Chondrocyte (in vitro differentiated cells): ENCODE results near the gene SEMG2. TPM values are rescaled to one million over a fixed set of nuclear protein-coding genes. Genes with fewer than 3 reads are reported as not detected.

ENCODE experiments used
- DNase-seq: peaks from one replicate; pipeline ENCODE4 v3.0.0; 2021; ENCODE audit warnings: mixed read lengths, low spot score
- H3K27ac Mint-ChIP-seq: one replicate; pipeline ENCODE4 v1.8.0; 2021; ENCODE audit warnings: mild to moderate bottlenecking, moderate library complexity, mixed read lengths; ENCODE audit not compliant: unreplicated experiment
- H3K27me3 Mint-ChIP-seq: 2 replicates; pipeline ENCODE4 v1.8.0; 2021; ENCODE audit warnings: low read depth, mixed read lengths
- H3K36me3 Mint-ChIP-seq: 2 replicates; pipeline ENCODE4 v1.8.0; 2021; ENCODE audit warnings: low read depth, mixed read lengths
- H3K4me1 Mint-ChIP-seq: 2 replicates; pipeline ENCODE4 v1.8.0; 2021; ENCODE audit warnings: low read depth, mild to moderate bottlenecking, mixed read lengths
- H3K4me3 Mint-ChIP-seq: one replicate; pipeline ENCODE4 v1.8.0; 2021; ENCODE audit warnings: mild to moderate bottlenecking, moderate library complexity, mixed read lengths; ENCODE audit not compliant: unreplicated experiment
- H3K9me3 Mint-ChIP-seq: 2 replicates; pipeline ENCODE4 v1.8.0; 2021; ENCODE audit warnings: low read depth, mixed read lengths
- total RNA-seq: library from RNA; stranded (reverse); gene quantifications from 3 replicates; pipeline ENCODE4 v1.2.1, GENCODE V29; 2021
- TF ChIP-seq, protein P1 (sequence below): fragments of 200-600 bp; sonication (generic); IDR thresholded peaks from 2 replicates; pipeline ENCODE4 v1.5.0; 2021; ENCODE audit warnings: antibody characterized with exemption, mild to moderate bottlenecking, moderate library complexity

Gene SEMG2
- total RNA-seq, 1 donor from 2014 or later = not detected

DNA sequence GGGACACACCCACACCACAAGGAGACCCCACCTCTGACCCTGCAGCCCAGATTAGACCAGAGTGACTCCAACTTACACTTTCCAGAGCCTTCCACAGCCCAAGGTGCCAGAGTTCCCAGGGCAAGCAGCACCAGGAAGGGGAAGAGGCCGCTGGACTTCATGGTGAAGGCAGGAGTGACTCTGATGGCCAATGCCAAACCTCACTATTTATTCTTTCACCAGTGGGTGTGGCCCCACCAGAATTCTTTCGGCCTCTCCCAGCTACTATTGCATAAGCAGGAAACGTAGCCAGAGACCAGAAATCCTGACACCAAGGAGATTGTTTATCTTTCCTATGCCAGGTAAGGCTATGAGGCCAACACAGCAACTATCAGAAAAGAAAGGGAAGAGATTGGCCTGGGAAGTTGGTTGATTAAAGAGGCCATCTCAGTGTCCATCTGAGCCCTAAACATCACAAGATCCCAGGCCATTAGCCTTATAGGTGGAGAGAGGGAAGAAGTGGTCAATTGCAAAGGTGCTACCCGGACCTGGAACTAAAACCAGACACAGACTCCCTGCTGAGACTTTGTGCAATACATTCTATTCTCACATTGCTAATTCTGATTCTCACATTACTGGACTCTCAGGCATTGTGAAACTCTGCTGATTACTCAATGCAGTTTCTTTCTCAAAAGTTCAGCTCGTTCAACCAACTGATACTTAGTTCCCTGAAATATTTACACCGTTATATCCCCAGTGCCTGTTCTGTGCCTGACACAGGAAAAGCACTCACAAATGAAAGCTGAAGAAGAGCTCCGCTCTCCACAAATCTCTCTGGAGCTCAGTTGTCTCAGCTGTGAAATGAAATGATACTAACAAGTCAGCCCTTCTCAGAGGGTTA is 33.5 kb downstream of the SEMG2 start, which contains the start of gene SLPI:
TSS of gene SLPI (minus strand) at position 182 of the 880 bp plus-strand sequence. CDS start at position 161, 21 bp downstream.
- H3K27ac Mint-ChIP-seq = no peak within 1 kb of the TSS
- H3K27me3 Mint-ChIP-seq = peaks cover 40% of the 10 kb centered on the region
- H3K4me3 Mint-ChIP-seq = no peak within 1 kb of the TSS
- no peaks in the 10 kb centered on the region for H3K9me3 Mint-ChIP-seq
- TF ChIP-seq, protein P1, sequence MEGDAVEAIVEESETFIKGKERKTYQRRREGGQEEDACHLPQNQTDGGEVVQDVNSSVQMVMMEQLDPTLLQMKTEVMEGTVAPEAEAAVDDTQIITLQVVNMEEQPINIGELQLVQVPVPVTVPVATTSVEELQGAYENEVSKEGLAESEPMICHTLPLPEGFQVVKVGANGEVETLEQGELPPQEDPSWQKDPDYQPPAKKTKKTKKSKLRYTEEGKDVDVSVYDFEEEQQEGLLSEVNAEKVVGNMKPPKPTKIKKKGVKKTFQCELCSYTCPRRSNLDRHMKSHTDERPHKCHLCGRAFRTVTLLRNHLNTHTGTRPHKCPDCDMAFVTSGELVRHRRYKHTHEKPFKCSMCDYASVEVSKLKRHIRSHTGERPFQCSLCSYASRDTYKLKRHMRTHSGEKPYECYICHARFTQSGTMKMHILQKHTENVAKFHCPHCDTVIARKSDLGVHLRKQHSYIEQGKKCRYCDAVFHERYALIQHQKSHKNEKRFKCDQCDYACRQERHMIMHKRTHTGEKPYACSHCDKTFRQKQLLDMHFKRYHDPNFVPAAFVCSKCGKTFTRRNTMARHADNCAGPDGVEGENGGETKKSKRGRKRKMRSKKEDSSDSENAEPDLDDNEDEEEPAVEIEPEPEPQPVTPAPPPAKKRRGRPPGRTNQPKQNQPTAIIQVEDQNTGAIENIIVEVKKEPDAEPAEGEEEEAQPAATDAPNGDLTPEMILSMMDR = no peak
- no peaks in the 10 kb centered on the region for H3K36me3 Mint-ChIP-seq
- no peak for DNase-seq
- no peaks in the 10 kb centered on the region for H3K4me1 Mint-ChIP-seq

DNA sequence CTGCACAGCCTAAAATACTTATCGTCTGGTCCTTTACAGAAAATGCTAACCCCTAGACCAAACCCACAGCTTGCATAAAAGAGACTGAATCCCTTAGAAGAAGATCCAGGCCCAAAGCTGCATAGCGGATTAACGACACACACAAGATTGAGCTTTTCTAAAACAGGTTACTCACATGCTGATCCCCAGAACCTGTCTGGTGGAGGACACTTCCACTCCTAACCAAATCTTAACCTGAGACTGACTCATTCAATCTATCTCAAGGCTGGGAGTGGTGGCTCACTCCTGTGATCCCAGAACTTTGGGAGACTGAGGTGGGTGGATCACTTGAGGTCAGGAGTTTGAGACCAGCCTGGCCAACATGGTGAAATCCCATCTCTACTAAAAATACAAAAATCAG is 36.0 kb downstream of the SEMG2 start:
- Mint-ChIP-seq H3K4me1 (peaks cover 4% of the 10 kb centered on the region), H3K36me3 (no peaks in the 10 kb centered on the region), H3K4me3 (no peak overlapping the region), H3K27me3 (peaks cover 28% of the 10 kb centered on the region), H3K9me3 (no peaks in the 10 kb centered on the region), H3K27ac (no peak overlapping the region)
- no peak for DNase-seq
- TF ChIP-seq, protein P1 = no peak

DNA sequence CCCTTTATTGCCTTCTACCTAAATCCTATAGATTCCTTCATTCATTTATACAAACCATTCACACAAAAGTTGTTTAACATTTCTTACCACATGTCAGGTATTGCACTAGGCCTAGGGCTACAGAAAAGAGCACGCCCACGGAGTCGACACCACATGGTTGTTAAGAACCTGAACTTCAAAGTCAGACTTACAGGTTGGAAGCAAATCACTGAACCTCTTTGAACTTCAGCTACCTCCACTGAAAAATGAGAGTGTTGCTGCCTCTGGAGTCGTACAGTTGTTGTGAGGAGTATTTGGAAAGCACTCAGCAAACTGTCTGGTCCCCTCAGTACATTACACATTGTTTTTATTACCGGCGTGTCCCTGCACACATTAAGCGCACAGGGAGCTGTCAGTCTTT is 36.5 kb downstream of the SEMG2 start:
- TF ChIP-seq, protein P1 = no peak
- no peak for DNase-seq
- peaks cover 4% of the 10 kb centered on the region for H3K4me1 Mint-ChIP-seq
- peaks cover 29% of the 10 kb centered on the region for H3K27me3 Mint-ChIP-seq
- no peak overlapping the region for H3K4me3 Mint-ChIP-seq
- no peaks in the 10 kb centered on the region for H3K9me3 Mint-ChIP-seq
- no peak overlapping the region for H3K27ac Mint-ChIP-seq
- no peaks in the 10 kb centered on the region for H3K36me3 Mint-ChIP-seq

DNA sequence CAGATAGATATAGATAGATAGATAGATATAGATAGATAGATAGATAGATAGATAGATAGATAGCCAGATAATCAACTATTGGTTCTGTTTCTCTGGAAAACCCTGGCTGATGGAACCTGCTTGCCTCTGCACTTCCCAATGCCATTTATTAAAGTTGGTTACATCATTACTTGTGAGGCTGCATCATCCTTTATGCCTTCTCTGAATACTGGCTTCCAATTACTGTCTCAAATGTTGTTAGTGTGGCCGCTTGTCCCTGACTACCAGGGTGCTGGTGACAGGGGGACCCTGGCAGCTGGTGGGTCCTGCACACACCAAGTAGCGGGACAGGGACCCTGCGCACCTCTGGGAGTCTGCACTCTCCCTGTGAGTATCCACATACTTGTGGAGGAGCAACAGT is 37.1 kb downstream of the SEMG2 start:
- Mint-ChIP-seq H3K4me3 (no peak overlapping the region), H3K36me3 (no peaks in the 10 kb centered on the region), H3K4me1 (peaks cover 4% of the 10 kb centered on the region), H3K27ac (no peak overlapping the region), H3K27me3 (peaks cover 31% of the 10 kb centered on the region), H3K9me3 (no peaks in the 10 kb centered on the region)
- TF ChIP-seq, protein P1 = no peak
- no peak for DNase-seq

DNA sequence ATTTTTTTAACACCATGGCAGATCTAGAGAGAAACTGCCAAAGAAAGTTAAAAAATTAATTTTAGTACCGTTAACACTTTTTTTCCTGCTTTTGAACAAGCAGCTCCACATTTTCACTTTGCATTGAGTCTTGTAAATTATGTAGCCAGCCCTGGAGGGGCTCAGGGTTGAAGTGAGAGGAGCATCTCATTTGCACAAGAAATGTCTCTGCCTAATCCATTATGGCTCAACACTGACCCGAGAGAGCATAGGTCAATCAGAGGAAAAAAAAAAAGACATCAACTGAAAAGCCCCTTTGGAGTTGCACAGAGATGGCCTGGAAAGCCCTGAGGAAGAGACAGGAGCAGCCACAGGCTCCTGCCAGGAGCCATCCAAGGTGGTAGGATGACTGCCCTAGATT is 37.5 kb downstream of the SEMG2 start:
- Mint-ChIP-seq H3K4me3 (no peak overlapping the region), H3K36me3 (no peaks in the 10 kb centered on the region), H3K4me1 (peaks cover 4% of the 10 kb centered on the region), H3K9me3 (no peaks in the 10 kb centered on the region), H3K27ac (no peak overlapping the region), H3K27me3 (peaks cover 31% of the 10 kb centered on the region)
- TF ChIP-seq, protein P1 = no peak
- no peak for DNase-seq
